GM23248 (cell line): ENCODE data around the gene SLFN12. TPM values are rescaled to one million over a fixed set of nuclear protein-coding genes. Genes with fewer than 3 reads are reported as not detected.
"Not testable (repeated sequence)": the region's sequence is repeated elsewhere in the genome, so short reads cannot be mapped to it uniquely, and the experiment has no call there.

Experiments
- DNase-seq: peaks from one replicate; pipeline ENCODE4 v3.0.0-alpha.2; 2015
- H2AFZ ChIP-seq: fragments of 200-600 bp; sonication (generic); 2 replicates; pipeline ENCODE4 v1.6.1; 2016; ENCODE audit warnings: antibody characterized with exemption
- H3F3A ChIP-seq: fragments of 200-600 bp; sonication (generic); 2 replicates; pipeline ENCODE4 v1.6.1; 2016; ENCODE audit warnings: mild to moderate bottlenecking, antibody characterized with exemption, mixed run types; ENCODE audit not compliant: insufficient read depth
- H3K27ac ChIP-seq: fragments of 200-600 bp; sonication (generic); 2 replicates; pipeline ENCODE4 v1.5.1; 2016; ENCODE audit warnings: mild to moderate bottlenecking
- H3K27me3 ChIP-seq: fragments of 200-600 bp; sonication (generic); replicated peaks from 2 replicates; pipeline ENCODE4 v1.6.1; 2016; ENCODE audit warnings: mild to moderate bottlenecking; ENCODE audit not compliant: insufficient read depth
- H3K36me3 ChIP-seq: fragments of 200-600 bp; sonication (generic); 2 replicates; pipeline ENCODE4 v1.6.1; 2016; ENCODE audit warnings: low read depth, mild to moderate bottlenecking
- H3K4me1 ChIP-seq: fragments of 200-600 bp; sonication (generic); 2 replicates; pipeline ENCODE4 v1.6.1; 2016; ENCODE audit warnings: mild to moderate bottlenecking; ENCODE audit not compliant: insufficient read depth
- H3K4me2 ChIP-seq: fragments of 200-600 bp; sonication (generic); one replicate; pipeline ENCODE4 v1.6.1; 2016; ENCODE audit warnings: mild to moderate bottlenecking; ENCODE audit not compliant: unreplicated experiment
- H3K4me3 ChIP-seq: fragments of 200-600 bp; sonication (generic); 2 replicates; pipeline ENCODE4 v1.5.1; 2016; ENCODE audit warnings: mild to moderate bottlenecking
- H3K79me2 ChIP-seq: fragments of 200-600 bp; sonication (generic); 2 replicates; pipeline ENCODE4 v1.6.1; 2016; ENCODE audit warnings: mild to moderate bottlenecking; ENCODE audit not compliant: insufficient read depth
- H3K9ac ChIP-seq: fragments of 200-600 bp; sonication (generic); 2 replicates; pipeline ENCODE4 v1.6.1; 2016; ENCODE audit warnings: mild to moderate bottlenecking
- H3K9me2 ChIP-seq: fragments of 200-600 bp; sonication (generic); 2 replicates; pipeline ENCODE4 v1.6.1; 2016; ENCODE audit warnings: mixed run types, mild to moderate bottlenecking, moderate library complexity; ENCODE audit not compliant: insufficient read depth
- H3K9me3 ChIP-seq: fragments of 200-600 bp; sonication (generic); one replicate; pipeline ENCODE4 v1.6.1; 2017; ENCODE audit warnings: low read depth
- H4K20me1 ChIP-seq: fragments of 200-600 bp; sonication (generic); 2 replicates; pipeline ENCODE4 v1.6.0; 2016; ENCODE audit not compliant: insufficient read depth
- EZH2 ChIP-seq: fragments of 200-600 bp; sonication (generic); IDR thresholded peaks from 2 replicates; pipeline ENCODE4 v1.6.1; 2018; ENCODE audit warnings: antibody characterized with exemption, mild to moderate bottlenecking; ENCODE audit not compliant: insufficient read depth, poor library complexity, severe bottlenecking
- EZH2phosphoT487 ChIP-seq: fragments of 200-600 bp; sonication (generic); IDR thresholded peaks from 2 replicates; pipeline ENCODE4 v1.6.1; 2018; ENCODE audit warnings: antibody characterized with exemption, moderate library complexity, mild to moderate bottlenecking, low read depth; ENCODE audit not compliant: insufficient read depth
- WGBS, 2 experiments: methylation state at CpG; one replicate each; pipeline ENCODE4 v1.1.6; 2015 to 2017; ENCODE audit warnings: low lambda C conversion rate in 2 of 2, low coverage in 1 of 2; ENCODE audit errors: missing lambda C conversion rate in 2 of 2; 5-methylcytosine and 5-hydroxymethylcytosine counted together
- in situ Hi-C: fragments of 300-500 bp; cut with MboI; formaldehyde crosslinking; loops from 2 replicates; pipeline ENCODE4 v1.15.0; 2020
- polyA plus RNA-seq: library from polyadenylated mRNA; unstranded; fragments of >200 nt; fragmentation: Nextera tagmentation; extraction: Ambion mirVana; gene quantifications from 2 replicates; pipeline ENCODE4 v1.2.1, GENCODE V29; 2016
- total RNA-seq: library from RNA; depleted of rRNA; stranded (reverse); fragments of >200 nt; shearing (Covaris generic); gene quantifications from 2 replicates; pipeline ENCODE4 v1.2.3, GENCODE V29; 2014

Gene SLFN12
- total and polyA plus RNA-seq, 2 experiments from 2014 or later = 15.9 to 32.0 TPM

DNA sequence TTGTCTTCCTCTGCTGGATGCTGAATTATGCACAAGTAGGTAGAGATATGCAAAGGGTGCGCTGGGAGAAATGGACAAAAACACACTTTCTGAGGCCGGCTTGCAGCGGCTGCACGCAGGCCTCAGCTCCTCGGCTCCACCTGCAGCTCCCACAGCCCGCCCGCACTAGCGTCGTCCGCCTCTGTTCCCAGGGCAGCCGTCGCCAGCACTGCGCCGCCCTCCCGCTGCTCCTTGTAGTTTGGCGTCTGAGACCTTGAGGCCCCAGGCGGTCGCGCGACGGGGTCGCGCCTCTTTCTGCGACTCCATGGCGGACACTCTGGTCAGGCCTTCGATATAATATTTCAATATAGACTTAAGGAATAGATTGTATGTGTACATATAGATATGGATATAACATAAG is 24.8 kb downstream of the SLFN12 start:
- no peaks in the 10 kb centered on the region for H3F3A ChIP-seq
- H2AFZ ChIP-seq = no peak overlapping the region
- no peak overlapping the region for H3K27ac ChIP-seq
- H3K4me3 ChIP-seq = no peak overlapping the region
- no peaks in the 10 kb centered on the region for H3K4me1 ChIP-seq
- H4K20me1 ChIP-seq = no peaks in the 10 kb centered on the region
- peaks cover 52% of the 10 kb centered on the region for H3K36me3 ChIP-seq
- H3K27me3 ChIP-seq = no peaks in the 10 kb centered on the region
- TF ChIP-seq EZH2 = no peak
- no peak for TF ChIP-seq EZH2phosphoT487
- in situ Hi-C loops = no loop called here
- 82 to 88% methylated on average over 25 to 26 of the region's 26 CpGs for WGBS, 2 experiments
- H3K9me2 ChIP-seq = no peaks in the 10 kb centered on the region
- H3K4me2 ChIP-seq = no peak overlapping the region
- H3K9me3 ChIP-seq = no peaks in the 10 kb centered on the region
- H3K9ac ChIP-seq = no peak overlapping the region
- no peak for DNase-seq
- peaks cover 7% of the 10 kb centered on the region; the same call in 1 of the 2 replicates for H3K79me2 ChIP-seq

DNA sequence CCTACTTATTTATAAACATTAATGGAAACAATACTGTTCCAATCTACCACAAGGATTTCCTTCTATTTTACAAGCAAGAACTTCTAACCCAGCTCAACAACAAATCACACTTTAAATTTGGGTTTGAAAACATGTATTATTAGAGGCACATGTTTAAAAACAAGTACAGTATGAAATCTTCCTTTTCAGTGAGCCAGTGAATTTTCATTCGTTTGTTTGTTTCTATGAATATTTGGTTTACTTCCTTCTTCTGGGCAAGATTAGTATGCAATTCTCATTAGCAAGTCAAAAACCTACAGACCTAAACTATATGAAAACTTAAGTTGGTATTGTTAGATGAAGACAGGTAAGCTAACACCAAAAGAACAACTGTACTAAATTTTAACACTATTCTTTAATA is 25.7 kb downstream of the SLFN12 start:
- no peak for DNase-seq
- Histone ChIP-seq H3K9me3 (no peaks in the 10 kb centered on the region), H3K27me3 (no peaks in the 10 kb centered on the region), H4K20me1 (no peaks in the 10 kb centered on the region), H3K4me1 (no peaks in the 10 kb centered on the region), H3K79me2 (no peaks in the 10 kb centered on the region), H2AFZ (no peak overlapping the region), H3F3A (no peaks in the 10 kb centered on the region), H3K4me3 (no peak overlapping the region), H3K9me2 (no peaks in the 10 kb centered on the region), H3K27ac (no peak overlapping the region), H3K36me3 (peaks cover 51% of the 10 kb centered on the region), H3K9ac (no peak overlapping the region), H3K4me2 (no peak overlapping the region)
- WGBS, 2 experiments = 88 to 96% methylated on average over 1 of the region's 1 CpG
- in situ Hi-C loops = no loop called here
- TF ChIP-seq EZH2 (no peak), EZH2phosphoT487 (no peak)

DNA sequence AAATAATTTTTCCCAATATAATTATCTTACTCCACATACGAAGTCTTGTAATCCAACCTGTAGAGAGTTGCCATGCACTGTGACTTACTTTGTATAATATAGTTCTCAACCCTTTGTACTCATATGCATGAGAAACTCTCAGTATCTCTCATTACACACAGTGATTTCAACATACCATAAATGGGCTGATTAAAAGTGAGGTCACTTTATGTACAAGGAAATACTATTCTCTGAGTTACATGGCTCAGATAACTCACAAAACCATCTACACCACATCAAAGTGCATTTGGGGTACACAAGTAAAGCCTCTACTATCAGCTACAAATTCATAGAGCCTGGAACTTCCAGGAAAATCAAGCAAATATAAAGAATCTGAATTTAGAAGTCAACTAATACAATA is 27.9 kb downstream of the SLFN12 start:
- Histone ChIP-seq H3K79me2 (no peaks in the 10 kb centered on the region), H3K4me1 (no peaks in the 10 kb centered on the region), H3K27me3 (no peaks in the 10 kb centered on the region), H3K4me2 (no peak overlapping the region), H3F3A (no peaks in the 10 kb centered on the region), H3K27ac (no peak overlapping the region), H4K20me1 (no peaks in the 10 kb centered on the region), H3K9me3 (no peaks in the 10 kb centered on the region), H2AFZ (no peak overlapping the region), H3K9me2 (no peaks in the 10 kb centered on the region), H3K9ac (no peak overlapping the region), H3K4me3 (no peak overlapping the region), H3K36me3 (peaks cover 33% of the 10 kb centered on the region)
- TF ChIP-seq EZH2 = no peak
- TF ChIP-seq EZH2phosphoT487 = no peak
- DNase-seq = no peak
- 96 to 100% methylated on average over 1 of the region's 1 CpG for WGBS, 2 experiments
- in situ Hi-C loops = no loop called here

DNA sequence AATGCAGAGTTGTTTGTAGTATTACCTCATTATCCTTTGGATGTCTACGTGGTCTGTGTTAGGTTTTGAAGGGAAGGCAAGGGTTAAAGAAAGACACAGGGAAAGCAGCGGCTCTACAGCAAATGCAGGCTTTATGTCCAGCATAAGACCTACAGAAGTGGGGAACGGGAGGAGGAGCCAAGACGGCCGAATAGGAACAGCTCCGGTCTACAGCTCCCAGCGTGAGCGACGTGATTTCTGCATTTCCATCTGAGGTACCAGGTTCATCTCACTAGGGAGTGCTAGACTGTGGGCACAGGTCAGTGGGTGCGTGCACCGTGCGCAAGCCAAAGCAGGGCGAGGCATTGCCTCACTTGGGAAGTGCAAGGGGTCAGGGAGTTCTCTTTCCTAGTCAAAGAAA is 38.5 kb downstream of the SLFN12 start:
- H2AFZ ChIP-seq, H3K9me2 ChIP-seq, H3K9me3 ChIP-seq, H3K4me2 ChIP-seq, H3K4me1 ChIP-seq, H4K20me1 ChIP-seq, H3K27me3 ChIP-seq, H3K27ac ChIP-seq, H3F3A ChIP-seq, in situ Hi-C loops, H3K9ac ChIP-seq, H3K36me3 ChIP-seq, H3K4me3 ChIP-seq, H3K79me2 ChIP-seq, DNase-seq: not testable (repeated sequence)
- 87 to 94% methylated on average over 13 of the region's 13 CpGs for WGBS, 2 experiments

DNA sequence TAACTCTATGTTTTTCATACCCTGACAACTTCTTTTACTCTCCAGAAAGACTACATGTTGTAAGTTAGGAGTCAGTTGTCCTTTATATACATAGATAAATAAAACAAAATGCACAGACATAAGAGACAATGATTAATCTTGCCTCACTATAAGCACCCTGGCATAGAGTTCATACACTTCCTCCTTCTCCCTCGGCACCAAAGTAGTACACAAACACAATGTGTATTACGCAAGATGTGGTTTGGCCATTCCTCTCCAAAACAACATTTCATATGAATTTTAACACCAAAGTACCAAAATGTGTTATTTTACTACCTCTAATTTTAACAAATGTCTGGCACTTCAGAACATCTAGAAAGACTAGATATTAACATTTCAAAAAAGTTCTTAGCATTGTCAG is 41.6 kb downstream of the SLFN12 start:
- Histone ChIP-seq H2AFZ (no peak overlapping the region), H3K4me1 (no peaks in the 10 kb centered on the region), H3K36me3 (no peaks in the 10 kb centered on the region; the same call in 1 of the 2 replicates), H3K9me3 (no peaks in the 10 kb centered on the region), H3K9me2 (no peaks in the 10 kb centered on the region), H3K4me2 (no peak overlapping the region), H3F3A (no peaks in the 10 kb centered on the region), H3K27ac (no peak overlapping the region), H4K20me1 (no peaks in the 10 kb centered on the region), H3K27me3 (no peaks in the 10 kb centered on the region), H3K9ac (no peak overlapping the region), H3K4me3 (no peak overlapping the region), H3K79me2 (no peaks in the 10 kb centered on the region)
- DNase-seq = no peak
- in situ Hi-C loops = no loop called here
- no peak for TF ChIP-seq EZH2phosphoT487
- no peak for TF ChIP-seq EZH2
- 47 to 58% methylated on average over 2 of the region's 2 CpGs for WGBS, 2 experiments
